NT2/D1 (cell line): Measurements from ENCODE around the gene DRAXIN.

ENCODE experiments used
- DNase-seq: peaks from one replicate; pipeline ENCODE4 v3.0.0-alpha.2; 2011; ENCODE audit warnings: low read depth, low spot score
- H3K27me3 ChIP-seq: 2 replicates; pipeline ENCODE4 v1.6.0; 2011; ENCODE audit warnings: mild to moderate bottlenecking; ENCODE audit not compliant: insufficient read length, insufficient read depth
- H3K36me3 ChIP-seq: 2 replicates; pipeline ENCODE4 v1.6.1; 2011; ENCODE audit warnings: mild to moderate bottlenecking, low read length, mixed read lengths; ENCODE audit not compliant: insufficient read depth, insufficient read length
- H3K4me1 ChIP-seq: 2 replicates; pipeline ENCODE4 v1.5.1; 2011; ENCODE audit not compliant: insufficient read depth, insufficient read length
- H3K4me3 ChIP-seq: 2 replicates; pipeline ENCODE4 v1.5.1; 2011; ENCODE audit warnings: low read depth; ENCODE audit not compliant: insufficient read length
- H3K9ac ChIP-seq: 2 replicates; pipeline ENCODE4 v1.6.0; 2011; ENCODE audit warnings: low read depth; ENCODE audit not compliant: insufficient read length
- H3K9me3 ChIP-seq: 2 replicates; pipeline ENCODE4 v1.5.1; 2011; ENCODE audit warnings: mild to moderate bottlenecking, low read length; ENCODE audit not compliant: insufficient read depth
- SUZ12 ChIP-seq: IDR thresholded peaks from 2 replicates; pipeline ENCODE4 v1.6.1; 2011; ENCODE audit not compliant: insufficient read length, insufficient read depth; ENCODE audit errors: extremely low read depth
- YY1 ChIP-seq: IDR thresholded peaks from 2 replicates; pipeline ENCODE4 v1.6.1; 2011; ENCODE audit not compliant: insufficient read length, insufficient read depth
- ZNF274 ChIP-seq: IDR thresholded peaks from 2 replicates; pipeline ENCODE4 v1.6.1; 2011; ENCODE audit warnings: mild to moderate bottlenecking, low read depth, low read length

DRAXIN gene

GRCh38 chr1:11653101-11653860 lies 38.2 kb upstream of the DRAXIN start:
- no peak for DNase-seq
- peaks cover 25% of the 10 kb centered on the region for H3K4me1 ChIP-seq
- no peaks in the 10 kb centered on the region for H3K9me3 ChIP-seq
- peak overlapping the region; percentile 76 for H3K9ac ChIP-seq
- H3K27me3 ChIP-seq, result peaks cover 14% of the 10 kb centered on the region
- peak overlapping the region; percentile 74 for H3K4me3 ChIP-seq
- TF ChIP-seq ZNF274 (no peak), YY1 (no peak), SUZ12 (no peak)
- peaks cover 16% of the 10 kb centered on the region for H3K36me3 ChIP-seq

DNA sequence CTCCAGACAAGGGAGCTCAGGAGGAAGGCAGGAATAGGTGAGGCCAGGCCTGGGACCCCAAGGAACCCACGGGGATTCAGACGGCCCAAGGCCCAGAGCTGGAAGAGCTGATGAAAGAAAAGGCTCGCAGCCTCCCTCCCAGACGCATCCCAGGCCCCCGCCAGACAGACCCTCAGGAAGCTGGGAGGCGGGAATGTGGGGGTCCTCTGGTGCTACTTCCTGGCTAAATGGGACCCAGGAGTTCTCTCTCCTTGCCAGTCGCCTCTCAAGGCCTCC lies 37.7 kb upstream of the DRAXIN start:
- Histone ChIP-seq H3K4me1 (peaks cover 22% of the 10 kb centered on the region), H3K9ac (peak overlapping the region; percentile 76), H3K36me3 (peaks cover 20% of the 10 kb centered on the region), H3K9me3 (no peaks in the 10 kb centered on the region), H3K27me3 (peaks cover 14% of the 10 kb centered on the region), H3K4me3 (peak overlapping the region; percentile 74)
- no peak for TF ChIP-seq ZNF274
- no peak for TF ChIP-seq YY1
- TF ChIP-seq SUZ12, result no peak
- DNase-seq, result no peak

DNA sequence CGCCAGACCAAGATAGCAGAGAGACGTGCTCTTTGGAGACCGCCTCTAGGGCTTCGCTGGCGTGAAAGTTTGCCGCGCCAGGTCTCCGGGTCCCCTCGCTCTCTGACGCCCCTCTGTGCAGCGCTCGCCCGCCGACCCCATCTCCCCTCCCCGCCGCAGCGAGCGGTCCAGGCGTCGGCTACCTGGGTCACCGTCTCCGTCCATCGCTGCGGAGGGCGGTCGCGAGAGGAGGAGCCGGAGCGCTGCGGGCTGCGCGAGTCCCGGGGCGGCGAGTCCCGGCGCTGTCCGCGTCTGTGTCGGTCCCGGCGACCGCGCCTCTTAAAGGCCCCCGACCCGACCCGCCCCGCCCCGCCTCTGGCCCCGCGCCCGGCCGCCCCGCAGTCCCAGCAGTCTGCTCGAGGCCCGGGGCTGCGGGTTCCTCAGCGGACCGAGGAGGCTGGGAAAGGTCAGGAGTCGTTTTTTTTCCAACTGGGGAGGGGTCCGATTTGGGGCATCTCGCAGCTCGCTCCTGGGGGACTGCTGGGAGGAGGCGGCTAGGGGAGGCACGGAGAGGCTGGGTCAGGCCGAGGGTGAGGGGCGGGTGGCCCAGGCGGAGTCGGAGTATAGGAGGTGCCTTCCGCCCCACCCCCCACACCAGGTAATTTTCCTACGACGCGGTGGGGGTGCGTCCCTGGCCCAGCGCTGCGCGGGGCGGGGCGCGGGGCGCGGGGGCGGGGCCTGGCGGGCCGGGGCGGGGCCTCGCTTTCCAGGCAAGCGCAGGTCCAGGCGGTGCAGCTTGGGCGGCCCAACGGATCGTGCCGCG lies 37.2 kb upstream of the DRAXIN start, which contains the start of the genes FBXO2 and FBXO44:
FBXO2 (minus strand) TSS at position 293 of the 802 bp plus-strand sequence; CDS start at position 204, 89 bp downstream.
FBXO44 (plus strand) TSS at position 741 of the 802 bp plus-strand sequence. CDS start 959 bp downstream, outside the sequence.
- Histone ChIP-seq H3K9ac (peak within 1 kb of the TSS; percentile 76), H3K4me1 (peaks cover 22% of the 10 kb centered on the region), H3K27me3 (peaks cover 14% of the 10 kb centered on the region)

DNA sequence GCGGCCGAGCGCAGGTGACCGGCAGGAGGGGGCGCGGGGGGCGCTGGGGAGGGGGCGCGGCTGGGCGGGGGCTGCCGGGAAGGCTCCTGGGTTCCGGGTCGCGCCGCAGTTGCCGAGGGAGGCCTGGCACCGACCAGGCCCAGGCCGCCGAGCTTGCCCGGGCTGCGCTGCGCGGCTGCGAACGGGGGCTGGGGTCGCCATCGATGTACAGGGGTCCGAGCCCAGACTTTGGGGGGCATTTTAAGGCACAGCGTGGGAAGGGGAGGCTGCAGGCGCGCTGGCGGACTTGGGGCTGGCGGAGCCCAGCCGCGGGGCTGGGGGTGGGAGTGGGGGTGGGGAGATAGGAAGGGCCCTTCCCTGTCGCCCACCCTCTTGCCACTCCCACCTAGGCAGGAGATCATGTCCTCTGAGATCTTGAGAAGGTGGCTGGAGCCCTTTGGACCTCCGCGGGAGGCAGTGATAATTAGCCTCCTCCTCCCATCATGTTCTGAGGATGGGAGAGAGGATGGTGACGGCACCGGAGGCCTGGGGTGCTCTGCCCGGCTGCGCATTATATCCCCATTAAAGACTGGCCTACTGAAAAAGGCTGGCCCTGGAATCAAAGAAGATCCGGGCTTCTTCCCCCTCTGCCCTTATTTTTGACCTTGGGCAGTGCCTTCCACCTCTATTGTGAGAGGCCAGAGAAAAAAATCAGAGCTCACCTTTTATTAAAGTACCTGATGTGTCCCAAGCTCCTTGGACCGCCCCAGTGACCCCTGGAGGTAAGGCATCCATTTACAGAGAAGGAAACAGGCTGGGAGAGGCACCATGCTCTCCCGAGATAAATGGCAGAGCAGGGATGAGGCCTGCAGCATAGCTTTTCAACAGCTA lies 36.3 kb upstream of the DRAXIN start:
- Histone ChIP-seq H3K9ac (peak overlapping the region; percentile 70), H3K4me3 (peak overlapping the region; percentile 50), H3K27me3 (peaks cover 14% of the 10 kb centered on the region)

More for the DNA sequence above, 37.2 kb upstream of the DRAXIN start, which contains the start of the genes FBXO2 and FBXO44:
- Histone ChIP-seq H3K4me3 (peak within 1 kb of the TSS; percentile 74), H3K9me3 (no peaks in the 10 kb centered on the region), H3K36me3 (peaks cover 22% of the 10 kb centered on the region)
- TF ChIP-seq SUZ12 (no peak), YY1 (no peak), ZNF274 (no peak)
- DNase-seq, result no peak

GRCh38 chr1:11657654-11658053 lies 33.9 kb upstream of the DRAXIN start:
- Histone ChIP-seq H3K4me1 (peaks cover 4% of the 10 kb centered on the region), H3K9ac (no peak overlapping the region), H3K27me3 (peaks cover 1% of the 10 kb centered on the region), H3K36me3 (peaks cover 43% of the 10 kb centered on the region), H3K4me3 (no peak overlapping the region), H3K9me3 (no peaks in the 10 kb centered on the region)
- no peak for TF ChIP-seq SUZ12
- TF ChIP-seq ZNF274, result no peak
- no peak for TF ChIP-seq YY1
- DNase-seq, result no peak

More for the DNA sequence above, 36.3 kb upstream of the DRAXIN start:
- no peaks in the 10 kb centered on the region for H3K9me3 ChIP-seq
- peaks cover 14% of the 10 kb centered on the region for H3K4me1 ChIP-seq
- H3K36me3 ChIP-seq, result peaks cover 26% of the 10 kb centered on the region
- TF ChIP-seq ZNF274, result no peak
- no peak for TF ChIP-seq YY1
- no peak for TF ChIP-seq SUZ12
- DNase-seq, result no peak

DNA sequence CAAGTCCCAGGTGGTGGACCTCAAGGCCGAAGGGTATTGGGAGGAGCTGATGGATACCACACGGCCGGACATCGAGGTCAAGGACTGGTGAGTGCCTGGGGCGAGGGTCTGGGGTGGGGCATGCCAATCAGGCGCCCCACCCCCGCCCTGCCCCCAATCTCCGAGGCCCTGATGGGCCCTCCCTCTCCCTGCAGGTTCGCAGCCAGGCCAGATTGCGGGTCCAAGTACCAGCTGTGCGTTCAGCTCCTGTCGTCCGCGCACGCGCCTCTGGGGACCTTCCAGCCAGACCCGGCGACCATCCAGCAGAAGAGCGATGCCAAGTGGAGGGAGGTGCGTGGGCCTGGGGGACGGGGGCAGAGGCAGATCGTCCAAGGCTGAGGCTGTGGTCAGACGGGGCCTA lies 33.0 kb upstream of the DRAXIN start:
- H3K4me1 ChIP-seq, result peaks cover 2% of the 10 kb centered on the region
- TF ChIP-seq YY1 (no peak), SUZ12 (no peak), ZNF274 (no peak)
- H3K27me3 ChIP-seq, result no peaks in the 10 kb centered on the region
- peaks cover 46% of the 10 kb centered on the region for H3K36me3 ChIP-seq
- no peak overlapping the region for H3K9ac ChIP-seq
- no peaks in the 10 kb centered on the region for H3K9me3 ChIP-seq
- no peak for DNase-seq
- H3K4me3 ChIP-seq, result no peak overlapping the region
